ENCODE data around the gene DICER1. TPM values are rescaled to one million over a fixed set of nuclear protein-coding genes. Genes with fewer than 3 reads are reported as not detected.

The DICER1 gene
- total RNA-seq, 4 donors from 2014 or later = 64.3 to 125 (median 78.0) TPM

DNA sequence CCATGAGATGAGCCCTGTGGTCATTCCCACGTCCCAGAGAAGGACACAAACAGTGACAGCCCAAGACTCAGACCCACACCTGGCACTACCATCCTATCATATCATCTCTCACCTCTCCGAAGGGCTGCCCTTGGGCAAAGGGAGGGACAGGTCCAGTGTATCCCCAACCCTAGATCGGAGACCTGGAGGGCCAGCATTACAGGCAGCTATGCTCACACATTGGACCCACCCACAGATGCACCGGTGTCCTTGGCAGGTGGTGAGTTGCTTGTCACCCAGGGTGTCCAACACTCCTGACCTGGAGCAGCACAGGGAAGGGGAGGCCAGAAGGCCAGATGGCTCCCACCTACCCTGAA lies 117.4 kb downstream of the DICER1 start:
- peak in 2 of 3 donors; percentile 25 to 30 for DNase-seq
- Histone ChIP-seq H3K27ac (no peak overlapping the region), H3K4me3 (no peak overlapping the region), H3K36me3 (no peaks in the 10 kb centered on the region), H3K27me3 (no peaks in the 10 kb centered on the region), H3K9me3 (no peaks in the 10 kb centered on the region), H3K4me1 (no peaks in the 10 kb centered on the region)
- TF ChIP-seq POLR2A (IDR thresholded peaks at IDR 0.05) = no peak
- TF ChIP-seq, protein P1, sequence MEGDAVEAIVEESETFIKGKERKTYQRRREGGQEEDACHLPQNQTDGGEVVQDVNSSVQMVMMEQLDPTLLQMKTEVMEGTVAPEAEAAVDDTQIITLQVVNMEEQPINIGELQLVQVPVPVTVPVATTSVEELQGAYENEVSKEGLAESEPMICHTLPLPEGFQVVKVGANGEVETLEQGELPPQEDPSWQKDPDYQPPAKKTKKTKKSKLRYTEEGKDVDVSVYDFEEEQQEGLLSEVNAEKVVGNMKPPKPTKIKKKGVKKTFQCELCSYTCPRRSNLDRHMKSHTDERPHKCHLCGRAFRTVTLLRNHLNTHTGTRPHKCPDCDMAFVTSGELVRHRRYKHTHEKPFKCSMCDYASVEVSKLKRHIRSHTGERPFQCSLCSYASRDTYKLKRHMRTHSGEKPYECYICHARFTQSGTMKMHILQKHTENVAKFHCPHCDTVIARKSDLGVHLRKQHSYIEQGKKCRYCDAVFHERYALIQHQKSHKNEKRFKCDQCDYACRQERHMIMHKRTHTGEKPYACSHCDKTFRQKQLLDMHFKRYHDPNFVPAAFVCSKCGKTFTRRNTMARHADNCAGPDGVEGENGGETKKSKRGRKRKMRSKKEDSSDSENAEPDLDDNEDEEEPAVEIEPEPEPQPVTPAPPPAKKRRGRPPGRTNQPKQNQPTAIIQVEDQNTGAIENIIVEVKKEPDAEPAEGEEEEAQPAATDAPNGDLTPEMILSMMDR (IDR thresholded peaks at IDR 0.05) = no peak

- TF ChIP-seq POLR2A (IDR thresholded peaks at IDR 0.05) = no peak
- TF ChIP-seq, protein P1 (IDR thresholded peaks at IDR 0.05) = no peak
- no peaks in the 10 kb centered on the region for H3K36me3 ChIP-seq
- no peaks in the 10 kb centered on the region for H3K4me1 ChIP-seq
- no peak overlapping the region for H3K4me3 ChIP-seq
- H3K9me3 ChIP-seq = no peaks in the 10 kb centered on the region
- no peaks in the 10 kb centered on the region for H3K27me3 ChIP-seq
- no peak overlapping the region for H3K27ac ChIP-seq
- peak in 1 of 3 donors; percentile 10 for DNase-seq
These were observed 117.9 kb downstream of the DICER1 start for GRCh38 chr14:95039259-95039992.

DNA sequence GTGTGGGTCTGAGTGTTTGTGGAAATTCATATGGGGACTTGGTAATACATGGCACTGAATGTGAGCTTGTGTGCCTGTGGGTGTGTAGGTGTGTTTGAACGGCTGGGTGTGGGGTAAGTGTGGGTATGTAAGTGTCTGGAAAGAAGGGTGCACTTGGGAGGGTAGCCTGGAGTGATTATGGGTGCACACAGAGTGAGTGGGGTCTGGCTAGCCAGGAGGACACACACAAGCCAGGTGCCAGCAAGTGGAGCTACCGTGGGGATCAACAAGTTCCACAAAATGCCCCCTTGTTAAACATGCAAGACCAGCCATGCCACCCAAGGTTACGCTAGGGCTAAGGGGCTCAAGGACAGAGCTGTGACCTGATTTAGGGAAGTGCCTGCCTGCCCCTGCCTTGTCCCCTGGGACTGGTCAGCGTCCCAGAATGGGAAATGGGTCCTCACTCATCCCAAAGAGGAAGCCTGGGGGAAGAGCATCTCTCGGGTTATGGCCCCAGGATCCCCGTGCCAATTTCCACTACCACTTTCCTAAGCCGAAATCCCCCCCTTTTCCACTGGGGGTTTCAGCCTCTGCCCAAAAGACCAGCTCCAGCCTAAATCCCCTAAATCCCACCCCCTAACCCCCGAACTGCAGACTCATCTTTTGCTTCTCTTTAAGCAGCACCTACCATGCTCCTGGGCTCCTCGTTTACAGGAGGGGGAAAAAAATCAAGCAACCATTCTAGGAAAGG lies 118.6 kb downstream of the DICER1 start:
- no peaks in the 10 kb centered on the region for H3K36me3 ChIP-seq
- H3K27ac ChIP-seq = no peak overlapping the region
- H3K4me1 ChIP-seq = no peaks in the 10 kb centered on the region
- H3K27me3 ChIP-seq = no peaks in the 10 kb centered on the region
- DNase-seq = peak in 2 of 3 donors; percentile 25 to 33
- H3K9me3 ChIP-seq = no peaks in the 10 kb centered on the region
- TF ChIP-seq, protein P1 (IDR thresholded peaks at IDR 0.05) = no peak
- TF ChIP-seq POLR2A (IDR thresholded peaks at IDR 0.05) = no peak
- no peak overlapping the region for H3K4me3 ChIP-seq

DNA sequence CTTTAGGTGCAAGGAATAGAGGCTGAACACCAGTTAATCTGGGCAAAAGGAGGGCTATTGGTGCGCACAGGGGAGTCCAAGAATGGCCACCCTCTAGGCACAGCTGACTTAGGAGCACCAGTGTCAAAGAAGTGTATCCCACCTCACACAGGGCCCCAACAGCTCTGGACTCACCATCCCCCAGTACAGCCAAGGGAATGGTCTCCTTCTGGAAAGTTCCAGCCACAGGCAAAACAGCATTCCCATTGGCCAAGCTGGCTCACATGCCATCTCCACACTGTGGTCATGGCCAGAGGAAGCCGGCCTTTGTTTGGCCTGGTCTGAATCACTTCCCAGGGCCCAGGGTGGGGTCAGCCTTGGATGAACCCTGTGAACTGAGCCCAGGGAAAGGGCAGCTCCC lies 120.1 kb downstream of the DICER1 start:
- TF ChIP-seq POLR2A (IDR thresholded peaks at IDR 0.05) = no peak
- TF ChIP-seq, protein P1 (IDR thresholded peaks at IDR 0.05) = no peak
- Histone ChIP-seq H3K27ac (no peak overlapping the region), H3K36me3 (no peaks in the 10 kb centered on the region), H3K27me3 (no peaks in the 10 kb centered on the region), H3K9me3 (no peaks in the 10 kb centered on the region), H3K4me1 (no peaks in the 10 kb centered on the region), H3K4me3 (no peak overlapping the region)
- peak in 1 of 3 donors; percentile 26 for DNase-seq

Small RNA genes within 50 kb of the gene (small RNA-seq; reads per million reads assigned to genes)
- 0.06 to 0.29 reads per million in 2 donors for gene MIR3173

Other genes with a start within 250 kb of the DICER1 start
- gene CLMN, start 162.4 kb upstream of the DICER1 start, total RNA-seq = 10 to 100 TPM; 18.7 to 38.8 (median 36.4) TPM

All from Peyer's patch (tissue), 4 donors.